Mucosa of descending colon (tissue), 3 donors: ENCODE measurements around the gene ACKR3. TPM values are rescaled to one million over a fixed set of nuclear protein-coding genes. Genes with fewer than 3 reads are reported as not detected.

Experiments used
- ATAC-seq: fragments of 200-7000 bp; cut with Tn5 transposase; one replicate; pipeline ENCODE4 v1.9.1; 2020; ENCODE audit warnings: mild to moderate bottlenecking, moderate library complexity
- DNase-seq, 3 donors: peaks; one replicate each; pipeline ENCODE4 v3.0.0-alpha.2; 2020
- H3K36me3 ChIP-seq: fragments of 200-600 bp; one replicate; pipeline ENCODE4 v1.8.0; 2021; ENCODE audit warnings: low read depth, mild to moderate bottlenecking
- H3K4me1 ChIP-seq: fragments of 200-600 bp; one replicate; pipeline ENCODE4 v1.8.0; 2021; ENCODE audit warnings: low read depth, mild to moderate bottlenecking
- H3K4me3 ChIP-seq: fragments of 200-600 bp; one replicate; pipeline ENCODE4 v1.8.0; 2021; ENCODE audit warnings: mild to moderate bottlenecking
- H3K9me3 ChIP-seq: fragments of 200-600 bp; one replicate; pipeline ENCODE4 v1.8.0; 2021; ENCODE audit warnings: mild to moderate bottlenecking
- CTCF ChIP-seq: fragments of 200-600 bp; IDR thresholded peaks from one replicate; pipeline ENCODE4 v1.8.0; 2022; ENCODE audit warnings: antibody characterized with exemption, mild to moderate bottlenecking
- intact Hi-C, 2 donors: fragments of 100-400 bp; cut with DNase I in 1 of 2; cut with micrococcal nuclease in 1 of 2; formaldehyde crosslinking; loops; one replicate each; pipeline versions ENCODE4 v1.11.0 to v1.11.1; 2022; cut with DNase I, micrococcal nuclease
- long read RNA-seq, 2 donors: library from polyadenylated mRNA; unstranded; transcript quantifications; one replicate each; pipeline ENCODE4 v2.0.0, GENCODE V29; 2019 to 2021
- total RNA-seq, 3 donors: library from RNA; stranded (reverse); fragmentation: NEBNext Ultra II Directional in 2 of 3; extraction: Animal tissue kit (Norgen Biotek cat#: 25700) in 2 of 3; gene quantifications; one replicate each; pipeline versions ENCODE4 v1.2.1 to v1.2.4, GENCODE V29; 2021 to 2023
- donor health status: DM: no; HTN: no; CAD: no; lungs with moderate emphysema.
- donor health status: DM: no; HTN: no; CAD: no.
- donor health status: DM: no; HTN: yes; CAD: no.

The ACKR3 gene
- total RNA-seq = 10 to 100 TPM in 2 of 3 donors, 1 to 10 TPM in 1; 8.0 to 17.9 (median 11.9) TPM
- long read RNA-seq, donor 1, transcript ACKR3-201 (2 exons, 2,203 nt) = major isoform, 10 of 19 reads
- long read RNA-seq, donor 1, partial matches to known transcripts = 5 of 19 reads
- long read RNA-seq, donor 1, other reads (novel, unspliced or antisense) = 2 of 19 reads
- long read RNA-seq, donor 2, partial matches to known transcripts = 0 of 2 reads
- long read RNA-seq, donor 2, other reads (novel, unspliced or antisense) = 2 of 2 reads

- ATAC-seq = peak; percentile 85
- H3K36me3 ChIP-seq = no peaks in the 10 kb centered on the region
Measured at GRCh38 chr2:236569573-236569973, at the start of gene ACKR3. TSS of gene ACKR3 (plus strand) at chr2:236569825. CDS start at chr2:236580466, 10,641 bp downstream.

GRCh38 chr2:236521556-236521955, 48.1 kb upstream of the ACKR3 start:
- Histone ChIP-seq H3K9me3 (no peaks in the 10 kb centered on the region), H3K36me3 (no peaks in the 10 kb centered on the region), H3K4me3 (no peak overlapping the region), H3K4me1 (no peaks in the 10 kb centered on the region)
- no peak for TF ChIP-seq CTCF
- intact Hi-C loops = no loop called here
- no peak for ATAC-seq
- no peak for DNase-seq

More at GRCh38 chr2:236569573-236569973, at the start of gene ACKR3:
- peaks cover 10% of the 10 kb centered on the region for H3K4me1 ChIP-seq
- H3K4me3 ChIP-seq = no peak within 1 kb of the TSS
- H3K9me3 ChIP-seq = no peaks in the 10 kb centered on the region
- DNase-seq = peak; percentile 50 to 74 (median 69)
- intact Hi-C loops = no loop called here
- no peak for TF ChIP-seq CTCF

GRCh38 chr2:236523249-236523648, 46.4 kb upstream of the ACKR3 start:
- Histone ChIP-seq H3K36me3 (no peaks in the 10 kb centered on the region), H3K9me3 (no peaks in the 10 kb centered on the region), H3K4me3 (no peak overlapping the region), H3K4me1 (no peaks in the 10 kb centered on the region)
- ATAC-seq = no peak
- no peak for DNase-seq
- no peak for TF ChIP-seq CTCF
- intact Hi-C loops = no loop called here

- Histone ChIP-seq H3K36me3 (no peaks in the 10 kb centered on the region), H3K4me3 (no peak overlapping the region), H3K4me1 (no peaks in the 10 kb centered on the region), H3K9me3 (no peaks in the 10 kb centered on the region)
- TF ChIP-seq CTCF = no peak
- intact Hi-C loops = no loop called here
- DNase-seq (no peak), ATAC-seq (no peak)
Measured at GRCh38 chr2:236525411-236525997, 44.1 kb upstream of the ACKR3 start.

- no peaks in the 10 kb centered on the region for H3K4me1 ChIP-seq
- ATAC-seq = no peak
Measured at GRCh38 chr2:236526455-236527158, 43.0 kb upstream of the ACKR3 start.

More at GRCh38 chr2:236526455-236527158, 43.0 kb upstream of the ACKR3 start:
- Histone ChIP-seq H3K9me3 (no peaks in the 10 kb centered on the region), H3K4me3 (no peak overlapping the region), H3K36me3 (no peaks in the 10 kb centered on the region)
- intact Hi-C loops = no loop called here
- no peak for TF ChIP-seq CTCF
- DNase-seq = no peak
